Measurements from ENCODE around the gene MRPL24. TPM values are rescaled to one million over a fixed set of nuclear protein-coding genes. Genes with fewer than 3 reads are reported as not detected.
A peak's percentile ranks its signal among the peaks of the same experiment; 100 is the strongest.

Gene MRPL24
- total and polyA plus RNA-seq, 10 of the 15 experiments (the other 5 are each of a cell fraction or from before 2014, with no cell fraction given): 87.4 to 269 (median 134) TPM

DNA sequence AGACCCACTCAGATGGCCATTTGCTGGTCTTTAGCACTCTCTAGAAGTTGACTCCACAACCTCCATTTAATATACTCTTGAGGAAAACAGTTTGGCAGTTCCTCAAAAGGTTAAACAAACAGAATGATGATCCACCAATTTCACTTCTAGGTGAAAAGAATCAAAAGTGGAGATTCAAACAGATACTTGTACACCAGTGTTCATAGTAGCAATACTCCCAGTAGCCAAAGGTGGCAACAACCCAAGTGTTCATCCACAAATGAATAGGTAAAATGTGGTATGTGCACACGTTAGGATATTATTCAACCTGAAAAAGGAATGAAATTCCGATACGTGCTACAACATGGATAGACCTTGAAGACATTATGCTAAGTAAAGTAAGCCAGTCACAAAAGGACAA lies 32.7 kb upstream of the MRPL24 start:
- 39% methylated on average over 3 of the region's 3 CpGs for WGBS (ENCODE audit: insufficient coverage, insufficient replicate concordance, low lambda C conversion rate, missing lambda C conversion rate)
- ATAC-seq (peak; percentile 73), DNase-seq (ENCODE audit: low read depth, low spot score) (no peak), FAIRE-seq (no peak)
- no peak for TF ChIP-seq NR2F1 (conservative IDR thresholded peaks at IDR 0.05)
- TF ChIP-seq, protein P1, sequence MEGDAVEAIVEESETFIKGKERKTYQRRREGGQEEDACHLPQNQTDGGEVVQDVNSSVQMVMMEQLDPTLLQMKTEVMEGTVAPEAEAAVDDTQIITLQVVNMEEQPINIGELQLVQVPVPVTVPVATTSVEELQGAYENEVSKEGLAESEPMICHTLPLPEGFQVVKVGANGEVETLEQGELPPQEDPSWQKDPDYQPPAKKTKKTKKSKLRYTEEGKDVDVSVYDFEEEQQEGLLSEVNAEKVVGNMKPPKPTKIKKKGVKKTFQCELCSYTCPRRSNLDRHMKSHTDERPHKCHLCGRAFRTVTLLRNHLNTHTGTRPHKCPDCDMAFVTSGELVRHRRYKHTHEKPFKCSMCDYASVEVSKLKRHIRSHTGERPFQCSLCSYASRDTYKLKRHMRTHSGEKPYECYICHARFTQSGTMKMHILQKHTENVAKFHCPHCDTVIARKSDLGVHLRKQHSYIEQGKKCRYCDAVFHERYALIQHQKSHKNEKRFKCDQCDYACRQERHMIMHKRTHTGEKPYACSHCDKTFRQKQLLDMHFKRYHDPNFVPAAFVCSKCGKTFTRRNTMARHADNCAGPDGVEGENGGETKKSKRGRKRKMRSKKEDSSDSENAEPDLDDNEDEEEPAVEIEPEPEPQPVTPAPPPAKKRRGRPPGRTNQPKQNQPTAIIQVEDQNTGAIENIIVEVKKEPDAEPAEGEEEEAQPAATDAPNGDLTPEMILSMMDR (IDR thresholded peaks at IDR 0.05 in 2 of 3, conservative IDR thresholded peaks at IDR 0.05 in 1 of 3; ENCODE audit: control insufficient read depth in 2 of 3, extremely low read depth in 1 of 3, insufficient read depth in 1 of 3, low read depth in 3 of 3, low read length in 3 of 3): peak in 2 of 3 experiments; percentile 25 to 34; a peak in 2 of 6 replicates
- TF ChIP-seq NR2C2 (IDR thresholded peaks at IDR 0.05; ENCODE audit: borderline replicate concordance, control insufficient read depth, insufficient read length, low read depth): no peak
- no peak for TF ChIP-seq MYB (IDR thresholded peaks at IDR 0.05; ENCODE audit: borderline replicate concordance, low read depth, low read length)
- TF ChIP-seq IRF4 (IDR thresholded peaks at IDR 0.05; ENCODE audit: low read depth, low read length): no peak
- no peak for TF ChIP-seq TARDBP (IDR thresholded peaks at IDR 0.05; ENCODE audit: borderline replicate concordance)
- TF ChIP-seq ZSCAN29 (IDR thresholded peaks at IDR 0.05): no peak
- TF ChIP-seq, protein P2, sequence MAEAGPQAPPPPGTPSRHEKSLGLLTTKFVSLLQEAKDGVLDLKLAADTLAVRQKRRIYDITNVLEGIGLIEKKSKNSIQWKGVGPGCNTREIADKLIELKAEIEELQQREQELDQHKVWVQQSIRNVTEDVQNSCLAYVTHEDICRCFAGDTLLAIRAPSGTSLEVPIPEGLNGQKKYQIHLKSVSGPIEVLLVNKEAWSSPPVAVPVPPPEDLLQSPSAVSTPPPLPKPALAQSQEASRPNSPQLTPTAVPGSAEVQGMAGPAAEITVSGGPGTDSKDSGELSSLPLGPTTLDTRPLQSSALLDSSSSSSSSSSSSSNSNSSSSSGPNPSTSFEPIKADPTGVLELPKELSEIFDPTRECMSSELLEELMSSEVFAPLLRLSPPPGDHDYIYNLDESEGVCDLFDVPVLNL (IDR thresholded peaks at IDR 0.05; ENCODE audit: low read depth, low read length): no peak
- BruUV-seq (replicated peaks): no TSS peak
- H3K9me3 ChIP-seq (replicated peaks; ENCODE audit: control insufficient read depth, insufficient read depth, low read length): no peaks in the 10 kb centered on the region
- H4K20me1 ChIP-seq (ENCODE audit: control insufficient read depth, insufficient read depth): no peaks in the 10 kb centered on the region
- 0 out of 2 replicates have a peak overlapping the region, but pooled peaks have one; percentile 15 for H3K4me3 ChIP-seq
- intact Hi-C loops (cut with micrococcal nuclease; ENCODE audit: unreplicated experiment): no loop called here
- H3K36me3 ChIP-seq (ENCODE audit: control insufficient read depth in 2 of 2, insufficient read depth in 2 of 2, low read length in 1 of 2): peaks cover 0 to 16% of the 10 kb centered on the region in 2 experiments; a peak in 2 of 4 replicates
- CTCF ChIA-PET: interaction anchor here (0.6 to 10.1 kb wide), 10 partner anchors 11 to 315 kb away, joined by 3 to 152 read pairs (median 6); partner anchors contain the start of genes ISG20L2, METTL25B and NTRK1
- H2AFZ ChIP-seq (ENCODE audit: control insufficient read depth, low read depth, low read length): no peak overlapping the region
- H3K9ac ChIP-seq (ENCODE audit: control insufficient read depth, insufficient read depth, low read length): no peak overlapping the region
- SMC1A ChIA-PET (ENCODE audit: uncharacterized antibody, unreplicated experiment): interaction anchor here (0.5 to 11.8 kb wide), 3 partner anchors 19 to 152 kb away, joined by 3 to 108 read pairs (median 3); partner anchors contain the start of genes ISG20L2 and METTL25B
- peak overlapping the region; percentile 1 for H3K4me2 ChIP-seq (ENCODE audit: control insufficient read depth, insufficient read depth)
- no peaks in the 10 kb centered on the region for H3K27me3 ChIP-seq (replicated peaks in 1 of 2; ENCODE audit: control insufficient read depth in 2 of 2, insufficient read depth in 2 of 2, low read length in 1 of 2)
- POLR2A ChIA-PET: no interaction called here
- no peaks in the 10 kb centered on the region for H3K4me1 ChIP-seq (ENCODE audit: control insufficient read depth, insufficient read depth, low read length)
- RAD21 ChIA-PET (ENCODE audit: unreplicated experiment): interaction anchor here (1.9 kb wide), 1 partner anchor 47 kb away, joined by 9 read pairs; no protein-coding TSS in a partner anchor
- in situ Hi-C loops (cut with MboI): no loop called here
- no peak overlapping the region for H3K27ac ChIP-seq (ENCODE audit: control insufficient read depth, insufficient read depth)
- H3K79me2 ChIP-seq (ENCODE audit: control insufficient read depth, insufficient read depth, low read length): peaks cover 82% of the 10 kb centered on the region
